Measurements from ENCODE around the gene PTGR2.

The PTGR2 gene

DNA sequence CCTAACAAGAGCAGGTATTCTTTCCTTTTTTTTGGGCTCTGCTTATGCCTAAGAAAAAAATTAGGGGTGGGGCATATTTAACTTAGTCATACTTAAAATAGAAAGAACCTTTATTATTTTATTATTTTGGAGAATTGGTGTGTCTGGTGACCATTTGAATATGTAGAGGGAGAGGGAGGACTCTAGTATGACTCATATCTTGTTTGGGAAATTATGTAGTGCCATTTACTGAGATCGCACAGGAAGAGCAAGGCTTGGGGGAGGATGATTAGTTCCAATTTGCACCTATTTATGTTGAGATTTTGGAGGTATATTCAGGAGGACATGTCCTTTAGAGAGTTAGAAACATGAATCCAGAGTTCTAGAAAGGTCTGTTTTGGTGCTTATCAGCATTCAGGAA lies 44.9 kb downstream of the PTGR2 start:
- no peak for DNase-seq (ENCODE audit: low read depth in 1 of 2, low spot score in 1 of 2)
- Histone ChIP-seq H3K27me3 (ENCODE audit: insufficient read depth, poor library complexity, severe bottlenecking) (no peaks in the 10 kb centered on the region), H3K27ac (replicated peaks) (no peak overlapping the region), H3K4me3 (replicated peaks; ENCODE audit: insufficient read depth, low read length) (no peak overlapping the region)
- TF ChIP-seq POLR2AphosphoS5 (IDR thresholded peaks at IDR 0.05; ENCODE audit: low read depth) (no peak), SPI1 (IDR thresholded peaks at IDR 0.05; ENCODE audit: borderline replicate concordance, low read depth) (no peak), GABPA (IDR thresholded peaks at IDR 0.05; ENCODE audit: low read depth) (no peak)
- TF ChIP-seq, protein P1, sequence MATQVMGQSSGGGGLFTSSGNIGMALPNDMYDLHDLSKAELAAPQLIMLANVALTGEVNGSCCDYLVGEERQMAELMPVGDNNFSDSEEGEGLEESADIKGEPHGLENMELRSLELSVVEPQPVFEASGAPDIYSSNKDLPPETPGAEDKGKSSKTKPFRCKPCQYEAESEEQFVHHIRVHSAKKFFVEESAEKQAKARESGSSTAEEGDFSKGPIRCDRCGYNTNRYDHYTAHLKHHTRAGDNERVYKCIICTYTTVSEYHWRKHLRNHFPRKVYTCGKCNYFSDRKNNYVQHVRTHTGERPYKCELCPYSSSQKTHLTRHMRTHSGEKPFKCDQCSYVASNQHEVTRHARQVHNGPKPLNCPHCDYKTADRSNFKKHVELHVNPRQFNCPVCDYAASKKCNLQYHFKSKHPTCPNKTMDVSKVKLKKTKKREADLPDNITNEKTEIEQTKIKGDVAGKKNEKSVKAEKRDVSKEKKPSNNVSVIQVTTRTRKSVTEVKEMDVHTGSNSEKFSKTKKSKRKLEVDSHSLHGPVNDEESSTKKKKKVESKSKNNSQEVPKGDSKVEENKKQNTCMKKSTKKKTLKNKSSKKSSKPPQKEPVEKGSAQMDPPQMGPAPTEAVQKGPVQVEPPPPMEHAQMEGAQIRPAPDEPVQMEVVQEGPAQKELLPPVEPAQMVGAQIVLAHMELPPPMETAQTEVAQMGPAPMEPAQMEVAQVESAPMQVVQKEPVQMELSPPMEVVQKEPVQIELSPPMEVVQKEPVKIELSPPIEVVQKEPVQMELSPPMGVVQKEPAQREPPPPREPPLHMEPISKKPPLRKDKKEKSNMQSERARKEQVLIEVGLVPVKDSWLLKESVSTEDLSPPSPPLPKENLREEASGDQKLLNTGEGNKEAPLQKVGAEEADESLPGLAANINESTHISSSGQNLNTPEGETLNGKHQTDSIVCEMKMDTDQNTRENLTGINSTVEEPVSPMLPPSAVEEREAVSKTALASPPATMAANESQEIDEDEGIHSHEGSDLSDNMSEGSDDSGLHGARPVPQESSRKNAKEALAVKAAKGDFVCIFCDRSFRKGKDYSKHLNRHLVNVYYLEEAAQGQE (IDR thresholded peaks at IDR 0.05; ENCODE audit: insufficient replicate concordance, low read depth) = no peak
- TF ChIP-seq, protein P2, sequence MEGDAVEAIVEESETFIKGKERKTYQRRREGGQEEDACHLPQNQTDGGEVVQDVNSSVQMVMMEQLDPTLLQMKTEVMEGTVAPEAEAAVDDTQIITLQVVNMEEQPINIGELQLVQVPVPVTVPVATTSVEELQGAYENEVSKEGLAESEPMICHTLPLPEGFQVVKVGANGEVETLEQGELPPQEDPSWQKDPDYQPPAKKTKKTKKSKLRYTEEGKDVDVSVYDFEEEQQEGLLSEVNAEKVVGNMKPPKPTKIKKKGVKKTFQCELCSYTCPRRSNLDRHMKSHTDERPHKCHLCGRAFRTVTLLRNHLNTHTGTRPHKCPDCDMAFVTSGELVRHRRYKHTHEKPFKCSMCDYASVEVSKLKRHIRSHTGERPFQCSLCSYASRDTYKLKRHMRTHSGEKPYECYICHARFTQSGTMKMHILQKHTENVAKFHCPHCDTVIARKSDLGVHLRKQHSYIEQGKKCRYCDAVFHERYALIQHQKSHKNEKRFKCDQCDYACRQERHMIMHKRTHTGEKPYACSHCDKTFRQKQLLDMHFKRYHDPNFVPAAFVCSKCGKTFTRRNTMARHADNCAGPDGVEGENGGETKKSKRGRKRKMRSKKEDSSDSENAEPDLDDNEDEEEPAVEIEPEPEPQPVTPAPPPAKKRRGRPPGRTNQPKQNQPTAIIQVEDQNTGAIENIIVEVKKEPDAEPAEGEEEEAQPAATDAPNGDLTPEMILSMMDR (IDR thresholded peaks at IDR 0.05; ENCODE audit: insufficient read depth, low read length) = no peak

DNA sequence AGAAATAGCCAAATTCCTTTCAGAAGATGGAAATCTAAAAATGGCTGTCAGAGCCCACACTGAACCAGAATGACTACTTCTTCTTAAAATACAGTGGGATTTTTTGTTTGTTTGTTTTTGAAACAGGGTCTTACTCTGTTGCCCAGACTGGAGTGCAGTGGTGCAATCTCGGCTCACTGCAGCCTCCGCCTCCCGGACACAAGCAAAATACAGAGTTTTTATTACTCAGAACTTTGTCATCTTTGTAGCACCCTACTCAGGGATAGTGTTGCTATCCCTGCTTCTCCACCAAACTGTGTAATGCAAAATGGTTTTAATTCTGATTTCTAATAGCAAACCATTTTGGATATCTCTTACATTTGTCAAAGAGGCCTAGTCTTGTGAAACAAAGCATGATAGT lies 51.4 kb downstream of the PTGR2 start:
- Histone ChIP-seq H3K27me3 (ENCODE audit: insufficient read depth, poor library complexity, severe bottlenecking) (no peaks in the 10 kb centered on the region), H3K27ac (replicated peaks) (no peak overlapping the region), H3K4me3 (replicated peaks; ENCODE audit: insufficient read depth, low read length) (no peak overlapping the region)
- no peak for TF ChIP-seq GABPA (IDR thresholded peaks at IDR 0.05; ENCODE audit: low read depth)
- no peak for TF ChIP-seq POLR2AphosphoS5 (IDR thresholded peaks at IDR 0.05; ENCODE audit: low read depth)
- TF ChIP-seq, protein P1 (IDR thresholded peaks at IDR 0.05; ENCODE audit: insufficient replicate concordance, low read depth) = no peak
- TF ChIP-seq, protein P2 (IDR thresholded peaks at IDR 0.05; ENCODE audit: insufficient read depth, low read length) = no peak
- TF ChIP-seq SPI1 (IDR thresholded peaks at IDR 0.05; ENCODE audit: borderline replicate concordance, low read depth) = no peak
- no peak for DNase-seq (ENCODE audit: low read depth in 1 of 2, low spot score in 1 of 2)

DNA sequence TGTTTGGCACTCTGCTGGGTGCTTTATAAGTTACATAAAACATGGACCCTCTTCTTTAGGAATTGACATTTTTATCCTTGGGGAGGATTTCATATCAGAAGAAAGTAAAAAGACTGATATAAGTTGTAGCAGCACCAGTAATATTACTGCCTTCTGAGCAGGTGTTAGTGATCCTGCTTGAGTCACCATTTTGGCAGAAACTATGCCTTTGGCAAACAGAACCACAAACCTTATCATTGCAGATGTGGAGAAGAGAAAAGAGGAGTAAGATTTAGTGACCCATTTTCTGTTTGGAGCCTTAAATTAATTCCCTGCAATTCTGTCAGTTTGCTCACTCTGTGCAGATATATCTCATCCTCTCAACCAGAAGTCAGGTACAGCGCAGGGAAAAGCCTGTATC lies 58.0 kb downstream of the PTGR2 start:
- TF ChIP-seq GABPA (IDR thresholded peaks at IDR 0.05; ENCODE audit: low read depth) (no peak), SPI1 (IDR thresholded peaks at IDR 0.05; ENCODE audit: borderline replicate concordance, low read depth) (no peak), POLR2AphosphoS5 (IDR thresholded peaks at IDR 0.05; ENCODE audit: low read depth) (no peak)
- TF ChIP-seq, protein P1 (IDR thresholded peaks at IDR 0.05; ENCODE audit: insufficient replicate concordance, low read depth) = no peak
- TF ChIP-seq, protein P2 (IDR thresholded peaks at IDR 0.05; ENCODE audit: insufficient read depth, low read length) = no peak
- no peak overlapping the region for H3K4me3 ChIP-seq (replicated peaks; ENCODE audit: insufficient read depth, low read length)
- DNase-seq (ENCODE audit: low read depth in 1 of 2, low spot score in 1 of 2) = no peak
- no peaks in the 10 kb centered on the region for H3K27me3 ChIP-seq (ENCODE audit: insufficient read depth, poor library complexity, severe bottlenecking)
- H3K27ac ChIP-seq (replicated peaks) = no peak overlapping the region
